ENCODE measurements around the gene ME1.
"Not testable (repeated sequence)": the region's sequence is repeated elsewhere in the genome, so short reads cannot be mapped to it uniquely, and the experiment has no call there.

The ME1 gene

GRCh38 chr6:83216806-83217205 is 214.0 kb downstream of the ME1 start:
- Mint-ChIP-seq H3K4me1 (ENCODE audit: low read depth) (no peaks in the 10 kb centered on the region), H3K9me3 (ENCODE audit: low read depth) (no peaks in the 10 kb centered on the region), H3K36me3 (no peaks in the 10 kb centered on the region), H3K27ac (no peak overlapping the region), H3K27me3 (peaks cover 2% of the 10 kb centered on the region), H3K4me3 (no peak overlapping the region)

DNA sequence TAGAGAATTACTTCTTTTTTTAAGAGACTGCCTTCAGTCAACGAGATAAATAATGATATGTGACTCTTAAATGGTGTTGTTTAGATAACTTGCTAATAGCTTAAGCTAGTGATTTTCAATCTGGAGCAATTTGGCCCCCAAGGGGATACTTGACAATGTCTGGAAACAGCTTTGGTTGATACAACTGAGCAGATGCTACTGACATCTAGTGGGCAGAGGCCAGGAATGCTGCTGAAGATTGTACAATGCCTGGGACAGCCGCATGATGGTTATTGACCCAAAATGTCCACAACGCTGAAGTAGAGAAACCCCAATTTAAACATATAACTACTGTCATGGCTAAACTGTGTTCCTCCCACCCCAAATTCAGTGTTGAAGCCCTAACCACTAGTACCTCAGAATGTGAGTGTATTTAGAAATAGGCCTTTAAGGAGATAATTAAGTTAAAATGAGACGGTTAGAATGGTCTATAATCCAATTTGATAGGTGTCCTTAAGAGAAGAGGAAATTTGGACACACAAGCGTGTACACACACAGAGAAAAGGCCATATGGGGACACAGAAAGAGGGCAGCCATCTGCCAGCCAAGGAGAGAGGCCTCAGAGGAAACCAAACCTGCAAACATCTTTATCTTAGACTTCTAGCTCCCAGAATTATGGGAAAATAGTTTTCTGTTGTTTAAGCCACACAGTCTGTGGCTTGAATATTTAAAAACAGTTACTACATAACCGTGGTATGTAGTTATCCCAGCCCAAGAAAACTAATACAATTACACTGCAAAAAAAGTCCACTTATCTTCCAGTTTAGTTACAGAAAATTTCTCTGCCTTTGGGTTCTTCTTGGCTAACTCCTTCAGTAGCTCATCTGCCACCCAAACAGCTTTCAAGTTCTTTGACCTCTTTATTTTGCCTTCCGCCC is 215.5 kb downstream of the ME1 start:
- H3K27ac Mint-ChIP-seq: no peak overlapping the region
- peaks cover 8% of the 10 kb centered on the region for H3K27me3 Mint-ChIP-seq
- no peaks in the 10 kb centered on the region for H3K9me3 Mint-ChIP-seq (ENCODE audit: low read depth)
- no peak overlapping the region for H3K4me3 Mint-ChIP-seq
- H3K36me3 Mint-ChIP-seq: no peaks in the 10 kb centered on the region
- H3K4me1 Mint-ChIP-seq (ENCODE audit: low read depth): no peaks in the 10 kb centered on the region

DNA sequence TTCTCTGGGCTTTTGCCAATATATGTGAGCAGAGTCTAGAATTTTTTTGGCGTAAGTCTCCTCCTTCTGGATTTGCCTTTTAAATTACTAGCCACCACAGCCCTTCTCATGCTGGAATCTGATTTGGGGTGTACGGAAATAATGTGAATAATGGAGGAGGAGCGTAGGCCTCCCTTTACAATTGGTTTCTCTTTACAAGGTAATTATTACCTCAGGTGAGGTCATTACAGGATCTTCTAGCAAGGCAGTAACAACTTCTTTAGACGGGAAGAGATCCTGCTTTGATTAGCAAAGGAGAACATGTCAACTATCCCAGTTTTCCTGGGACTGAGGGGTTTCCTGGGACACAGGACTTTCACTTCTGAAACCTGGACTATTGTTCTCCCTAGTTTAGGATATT is 228.8 kb downstream of the ME1 start:
- Mint-ChIP-seq H3K4me1 (ENCODE audit: low read depth) (no peaks in the 10 kb centered on the region), H3K27me3 (peaks cover 4% of the 10 kb centered on the region), H3K4me3 (no peak overlapping the region), H3K27ac (no peak overlapping the region), H3K36me3 (no peaks in the 10 kb centered on the region), H3K9me3 (ENCODE audit: low read depth) (no peaks in the 10 kb centered on the region)

- H3K4me1 Mint-ChIP-seq (ENCODE audit: low read depth): no peaks in the 10 kb centered on the region
- H3K4me3 Mint-ChIP-seq: no peak overlapping the region
- H3K27me3 Mint-ChIP-seq: no peaks in the 10 kb centered on the region
- H3K36me3 Mint-ChIP-seq: no peaks in the 10 kb centered on the region
- H3K27ac Mint-ChIP-seq: no peak overlapping the region
- H3K9me3 Mint-ChIP-seq (ENCODE audit: low read depth): no peaks in the 10 kb centered on the region
Measured at GRCh38 chr6:83199863-83200225, 231.0 kb downstream of the ME1 start.

DNA sequence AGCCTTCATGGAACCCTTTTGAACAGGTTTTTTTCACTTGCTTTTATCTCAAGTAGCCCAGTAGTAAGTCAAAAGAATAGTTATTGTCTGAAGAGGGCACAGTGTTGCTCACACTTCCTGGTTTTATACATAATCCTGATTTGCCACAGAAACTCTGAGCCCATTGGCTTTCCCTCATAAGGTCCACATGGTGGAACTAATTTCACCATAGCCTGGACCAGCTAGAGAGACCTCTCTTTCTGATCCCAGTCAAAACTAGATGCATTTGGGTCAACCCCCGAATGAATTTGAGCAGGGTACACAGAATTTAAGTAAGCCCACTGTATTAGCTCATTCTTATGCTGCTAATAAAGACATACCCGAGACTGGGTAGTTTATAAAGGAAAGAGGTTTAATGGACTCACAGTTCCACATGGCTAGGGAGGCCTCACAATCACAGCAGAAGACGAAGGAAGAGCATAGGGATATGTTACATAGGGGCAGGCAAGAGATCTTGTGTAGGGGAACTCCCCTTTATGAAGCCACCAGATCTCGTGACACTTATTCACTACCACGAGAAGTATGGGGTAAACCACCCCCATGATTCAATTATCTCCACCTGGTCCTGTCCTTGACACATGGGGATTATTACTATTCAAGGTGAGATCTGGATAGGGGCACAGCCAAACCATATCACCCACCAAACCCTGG is 231.5 kb downstream of the ME1 start:
- Mint-ChIP-seq H3K4me3 (no peak overlapping the region), H3K36me3 (no peaks in the 10 kb centered on the region), H3K27me3 (no peaks in the 10 kb centered on the region), H3K4me1 (ENCODE audit: low read depth) (peaks cover 2% of the 10 kb centered on the region), H3K9me3 (ENCODE audit: low read depth) (no peaks in the 10 kb centered on the region), H3K27ac (no peak overlapping the region)

GRCh38 chr6:83198486-83199172 is 232.2 kb downstream of the ME1 start:
- Mint-ChIP-seq H3K27ac (no peak overlapping the region), H3K9me3 (ENCODE audit: low read depth) (no peaks in the 10 kb centered on the region), H3K4me1 (ENCODE audit: low read depth) (peaks cover 6% of the 10 kb centered on the region), H3K36me3 (no peaks in the 10 kb centered on the region), H3K4me3 (no peak overlapping the region), H3K27me3 (no peaks in the 10 kb centered on the region)

DNA sequence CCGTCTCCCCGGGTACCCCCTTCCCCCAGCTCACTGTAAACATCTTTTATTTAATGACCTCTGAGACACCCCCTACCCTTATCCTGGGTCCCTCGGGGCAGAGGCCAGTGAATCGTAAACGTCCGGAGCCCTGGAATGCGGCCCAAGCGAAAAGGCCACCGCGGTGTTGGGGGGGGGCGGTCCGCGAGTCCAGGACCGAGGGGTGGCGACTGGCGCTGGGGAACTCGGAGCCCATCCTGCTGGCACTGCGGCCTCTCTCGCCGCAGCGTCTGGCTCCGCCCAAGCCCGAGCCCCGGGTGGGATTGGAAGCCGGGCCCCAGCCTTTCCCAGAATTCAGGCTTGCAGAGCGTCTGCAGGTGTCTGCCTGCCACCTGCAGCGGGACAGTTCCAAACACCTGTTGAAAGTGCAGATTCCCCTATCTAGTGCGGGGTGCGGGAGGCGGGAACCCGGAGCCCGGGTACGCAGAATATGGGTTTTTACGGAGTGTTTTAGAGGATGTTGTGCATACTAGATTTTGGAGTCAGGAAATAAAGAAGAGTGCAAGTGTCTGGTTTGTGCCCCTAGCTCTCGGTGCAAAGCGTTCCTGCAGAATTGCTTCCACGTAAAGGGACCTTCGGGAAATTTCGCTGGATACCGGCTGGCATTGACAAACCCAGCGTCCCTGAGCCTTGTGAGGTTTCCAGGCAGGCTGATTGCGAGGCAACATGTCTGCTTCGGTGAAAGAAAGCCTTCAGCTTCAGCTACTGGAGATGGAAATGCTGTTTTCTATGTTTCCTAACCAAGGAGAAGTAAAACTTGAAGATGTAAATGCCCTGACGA is 236.9 kb downstream of the ME1 start:
- Mint-ChIP-seq H3K27ac (no peak overlapping the region), H3K9me3 (ENCODE audit: low read depth) (no peaks in the 10 kb centered on the region), H3K4me1 (ENCODE audit: low read depth) (peaks cover 35% of the 10 kb centered on the region), H3K27me3 (no peaks in the 10 kb centered on the region), H3K36me3 (peaks cover 2% of the 10 kb centered on the region), H3K4me3 (peak overlapping the region; percentile 68)

DNA sequence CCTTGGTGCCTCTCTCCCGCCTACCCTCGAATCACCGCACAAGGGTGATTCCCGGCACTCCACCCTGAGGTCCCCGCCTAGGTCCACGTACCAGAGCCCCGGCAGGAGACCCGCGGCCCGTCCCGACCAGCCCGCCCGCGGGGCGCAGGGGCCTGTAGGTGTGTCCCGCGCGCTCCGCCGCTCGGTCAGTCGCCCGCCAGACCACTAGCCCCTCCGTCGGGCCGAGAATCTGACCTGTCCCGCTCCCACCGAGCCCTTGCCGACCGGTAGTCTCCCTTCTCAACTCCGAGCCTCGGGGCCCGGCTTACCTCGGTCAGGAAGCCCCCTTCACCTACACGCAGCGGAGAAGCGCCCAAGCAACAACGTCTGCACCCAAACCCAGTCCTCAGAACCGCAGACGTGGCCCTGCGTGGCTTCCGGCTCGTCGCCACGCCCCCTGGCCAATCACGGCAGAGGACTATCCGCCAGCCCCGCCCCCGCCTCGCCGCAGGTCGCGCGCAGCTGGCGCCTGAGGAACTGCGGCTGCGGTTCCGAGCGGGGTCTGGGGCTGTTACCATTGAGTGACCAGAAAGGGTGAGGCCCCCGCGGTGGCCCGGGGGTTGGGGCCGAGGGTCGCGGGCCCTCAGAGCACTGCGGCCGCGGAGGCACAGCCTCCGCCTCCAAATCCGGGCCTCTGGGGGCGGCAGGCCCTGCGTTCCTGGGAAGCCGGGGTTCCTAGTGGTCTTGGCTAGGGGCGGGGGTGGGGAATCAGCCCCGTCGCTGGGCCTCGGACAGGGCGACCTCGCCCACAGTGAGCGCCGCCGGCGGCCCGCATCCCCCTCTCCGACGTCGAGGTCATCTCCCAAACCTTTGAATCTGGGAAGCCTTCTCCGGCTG is 237.7 kb downstream of the ME1 start, which contains the start of the genes PGM3 and RWDD2A:
PGM3 (minus strand) TSS at position 395 of the 876 bp plus-strand sequence. CDS start 2,253 bp downstream, outside the sequence.
RWDD2A (plus strand) TSS at position 487 of the 876 bp plus-strand sequence. CDS start 1,095 bp downstream, outside the sequence.
- Mint-ChIP-seq H3K36me3 (peaks cover 2% of the 10 kb centered on the region), H3K4me3 (peak within 1 kb of the TSS; percentile 98), H3K4me1 (ENCODE audit: low read depth) (peaks cover 42% of the 10 kb centered on the region), H3K9me3 (ENCODE audit: low read depth) (no peaks in the 10 kb centered on the region), H3K27me3 (no peaks in the 10 kb centered on the region), H3K27ac (peak within 1 kb of the TSS; percentile 93)

GRCh38 chr6:83192456-83192855 is 238.4 kb downstream of the ME1 start:
- Mint-ChIP-seq H3K4me3 (peak overlapping the region; percentile 98), H3K9me3 (ENCODE audit: low read depth) (no peaks in the 10 kb centered on the region), H3K4me1 (ENCODE audit: low read depth) (peaks cover 43% of the 10 kb centered on the region), H3K27ac (peak overlapping the region; percentile 64), H3K36me3 (peaks cover 2% of the 10 kb centered on the region), H3K27me3 (no peaks in the 10 kb centered on the region)

GRCh38 chr6:83191974-83192373 is 238.9 kb downstream of the ME1 start:
- H3K36me3 Mint-ChIP-seq; H3K27me3 Mint-ChIP-seq; H3K27ac Mint-ChIP-seq; H3K9me3 Mint-ChIP-seq (ENCODE audit: low read depth): not testable (repeated sequence)
- H3K4me1 Mint-ChIP-seq (ENCODE audit: low read depth): peaks cover 43% of the 10 kb centered on the region
- peak overlapping the region; percentile 98 for H3K4me3 Mint-ChIP-seq

- Mint-ChIP-seq H3K4me3 (no peak overlapping the region), H3K27ac (no peak overlapping the region), H3K9me3 (ENCODE audit: low read depth) (no peaks in the 10 kb centered on the region), H3K27me3 (no peaks in the 10 kb centered on the region), H3K4me1 (ENCODE audit: low read depth) (peaks cover 43% of the 10 kb centered on the region), H3K36me3 (peaks cover 2% of the 10 kb centered on the region)
Measured at GRCh38 chr6:83190626-83191025, 240.2 kb downstream of the ME1 start.

DNA sequence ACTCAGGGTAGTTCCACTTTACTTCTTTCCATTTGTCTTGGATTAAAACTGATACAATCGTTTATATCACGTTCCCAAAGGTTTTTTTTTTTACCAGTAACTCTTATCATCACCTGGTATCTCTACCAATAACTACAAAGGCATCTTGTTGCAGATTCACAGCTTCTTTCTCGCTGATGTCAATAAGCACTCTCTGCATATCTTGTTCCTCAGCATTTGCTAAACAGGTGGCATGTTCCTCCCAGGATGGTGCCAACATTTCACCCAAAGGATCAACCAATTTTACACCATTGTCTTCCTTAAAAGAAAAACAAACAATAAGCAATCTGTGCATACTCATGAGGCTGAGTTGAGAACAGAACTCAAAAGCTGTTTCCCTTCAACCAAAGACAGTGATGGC is 242.3 kb downstream of the ME1 start:
- Mint-ChIP-seq H3K36me3 (peaks cover 7% of the 10 kb centered on the region), H3K27ac (peak overlapping the region; percentile 34), H3K9me3 (ENCODE audit: low read depth) (no peaks in the 10 kb centered on the region), H3K27me3 (no peaks in the 10 kb centered on the region), H3K4me3 (no peak overlapping the region), H3K4me1 (ENCODE audit: low read depth) (peaks cover 40% of the 10 kb centered on the region)

DNA sequence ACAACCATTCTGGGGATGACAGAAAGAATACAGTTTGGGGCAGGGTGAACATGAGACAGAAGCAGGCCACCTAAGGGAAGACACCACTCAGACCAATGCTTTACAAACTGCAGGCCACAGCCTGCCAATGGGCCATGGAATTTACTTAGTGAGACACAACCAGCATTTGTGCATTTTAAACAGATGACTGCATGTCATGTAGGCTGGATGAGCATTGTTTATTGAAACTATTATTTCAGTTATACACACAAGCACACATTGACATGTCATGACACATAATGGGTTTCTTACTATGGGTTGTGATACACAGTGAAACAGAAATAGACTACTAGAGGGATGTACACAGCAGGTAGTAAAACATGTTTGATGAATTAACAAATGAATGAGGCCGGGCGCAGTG is 245.8 kb downstream of the ME1 start:
- Mint-ChIP-seq H3K36me3 (peaks cover 17% of the 10 kb centered on the region), H3K4me3 (no peak overlapping the region), H3K4me1 (ENCODE audit: low read depth) (peaks cover 29% of the 10 kb centered on the region)

More for the DNA sequence above, 245.8 kb downstream of the ME1 start:
- Mint-ChIP-seq H3K27ac (no peak overlapping the region), H3K27me3 (no peaks in the 10 kb centered on the region), H3K9me3 (ENCODE audit: low read depth) (no peaks in the 10 kb centered on the region)

Data from activated naive CD8-positive, alpha-beta T cell (primary cell).